Placental epithelial cell (primary cell): ENCODE data around the gene AGR3. TPM values are rescaled to one million over a fixed set of nuclear protein-coding genes. Genes with fewer than 3 reads are reported as not detected.

Experiments used
- small RNA-seq: library from RNA; depleted of rRNA; stranded (forward); fragments of <200 nt; gene quantifications from one replicate; pipeline ENCODE3, GENCODE V24; 2012
- total RNA-seq: library from RNA; depleted of rRNA; stranded (reverse); fragments of >200 nt; gene quantifications from 2 replicates; pipeline ENCODE4 v1.2.3, GENCODE V29; 2012

Gene AGR3
- total RNA-seq, result 2.7 and 8.0 TPM in 2 replicates

GRCh38 chr7:16881844-16882243 is at the start of gene AGR3:
Gene AGR3 (minus strand): TSS chr7:16881983. CDS start chr7:16878618, 3,365 bp downstream.

Small RNA genes within 50 kb of the gene (small RNA-seq; reads per million reads assigned to genes)
- not detected for gene AC098592.2

Other genes with a start within 250 kb of the AGR3 start
- 20.2 and 25.9 TPM in 2 replicates for gene ANKMY2, start 236.2 kb downstream of the AGR3 start, total RNA-seq
- gene BZW2, start 235.8 kb downstream of the AGR3 start, total RNA-seq, result 127 and 162 TPM in 2 replicates
- 44.4 and 91.1 TPM in 2 replicates for gene TSPAN13, start 128.2 kb downstream of the AGR3 start, total RNA-seq
- gene AGR2, start 77.0 kb downstream of the AGR3 start, total RNA-seq, result 870 and 914 TPM in 2 replicates